ENCODE measurements around the gene VWF. TPM values are rescaled to one million over a fixed set of nuclear protein-coding genes. Genes with fewer than 3 reads are reported as not detected.

The VWF gene
- total RNA-seq, 2 donors from 2014 or later: 248 to 476 TPM

- Mint-ChIP-seq H3K9me3 (no peaks in the 10 kb centered on the region), H3K4me3 (no peak overlapping the region), H3K4me1 (peaks cover 4% of the 10 kb centered on the region), H3K36me3 (ENCODE audit: low read depth) (peaks cover 82% of the 10 kb centered on the region), H3K27ac (no peak overlapping the region), H3K27me3 (ENCODE audit: insufficient read depth) (no peaks in the 10 kb centered on the region)
- Histone ChIP-seq H3K4me1 (ENCODE audit: control insufficient read depth, insufficient read depth, low read length) (no peaks in the 10 kb centered on the region), H3K9me3 (ENCODE audit: control insufficient read depth, low read length) (no peaks in the 10 kb centered on the region), H3K36me3 (ENCODE audit: control insufficient read depth, insufficient read depth, low read length) (peaks cover 15% of the 10 kb centered on the region), H3K4me3 (ENCODE audit: low read length) (no peak overlapping the region), H3K9ac (ENCODE audit: extremely low read depth, low read length, poor library complexity, severe bottlenecking) (no peak overlapping the region), H3K27me3 (ENCODE audit: control insufficient read depth, insufficient read depth, low read length, poor library complexity, severe bottlenecking) (no peaks in the 10 kb centered on the region), H3K27ac (ENCODE audit: low read depth, low read length) (no peak overlapping the region)
- DNase-seq: no peak
- 96% methylated on average over 21 to 28 of the region's 28 CpGs for WGBS, 2 experiments (ENCODE audit: insufficient coverage in 1 of 2, insufficient read length in 1 of 2)
- TF ChIP-seq CTCF (conservative IDR thresholded peaks at IDR 0.05): no peak
These were observed 47.4 kb downstream of the VWF start for GRCh38 chr12:6076776-6077691.

GRCh38 chr12:6076346-6076745 is 48.1 kb downstream of the VWF start:
- no peak overlapping the region for H3K4me3 ChIP-seq (ENCODE audit: low read length)
- no peaks in the 10 kb centered on the region for H3K27me3 Mint-ChIP-seq (ENCODE audit: insufficient read depth)
- H3K9ac ChIP-seq (ENCODE audit: extremely low read depth, low read length, poor library complexity, severe bottlenecking): no peak overlapping the region
- no peak for DNase-seq
- no peak overlapping the region for H3K4me3 Mint-ChIP-seq
- H3K36me3 ChIP-seq (ENCODE audit: control insufficient read depth, insufficient read depth, low read length): peaks cover 15% of the 10 kb centered on the region
- no peaks in the 10 kb centered on the region for H3K9me3 Mint-ChIP-seq
- TF ChIP-seq CTCF (conservative IDR thresholded peaks at IDR 0.05): no peak
- H3K27ac Mint-ChIP-seq: no peak overlapping the region
- peaks cover 11% of the 10 kb centered on the region for H3K4me1 Mint-ChIP-seq
- H3K36me3 Mint-ChIP-seq (ENCODE audit: low read depth): peaks cover 86% of the 10 kb centered on the region
- no peak overlapping the region for H3K27ac ChIP-seq (ENCODE audit: low read depth, low read length)
- WGBS, 2 experiments (ENCODE audit: insufficient coverage in 1 of 2, insufficient read length in 1 of 2): 95 to 97% methylated on average over 4 of the region's 4 CpGs
- no peaks in the 10 kb centered on the region for H3K27me3 ChIP-seq (ENCODE audit: control insufficient read depth, insufficient read depth, low read length, poor library complexity, severe bottlenecking)
- no peaks in the 10 kb centered on the region for H3K4me1 ChIP-seq (ENCODE audit: control insufficient read depth, insufficient read depth, low read length)
- no peaks in the 10 kb centered on the region for H3K9me3 ChIP-seq (ENCODE audit: control insufficient read depth, low read length)

- H3K4me3 ChIP-seq (ENCODE audit: low read length): no peak overlapping the region
- H3K27me3 Mint-ChIP-seq (ENCODE audit: insufficient read depth): no peaks in the 10 kb centered on the region
- peaks cover 86% of the 10 kb centered on the region for H3K36me3 Mint-ChIP-seq (ENCODE audit: low read depth)
- 78 to 89% methylated on average over 18 to 31 of the region's 31 CpGs for WGBS, 2 experiments (ENCODE audit: insufficient coverage in 1 of 2, insufficient read length in 1 of 2)
- no peak overlapping the region for H3K9ac ChIP-seq (ENCODE audit: extremely low read depth, low read length, poor library complexity, severe bottlenecking)
- H3K4me1 ChIP-seq (ENCODE audit: control insufficient read depth, insufficient read depth, low read length): no peaks in the 10 kb centered on the region
- H3K27ac ChIP-seq (ENCODE audit: low read depth, low read length): no peak overlapping the region
- DNase-seq: peak; percentile 67
- H3K4me3 Mint-ChIP-seq: no peak overlapping the region
- H3K27me3 ChIP-seq (ENCODE audit: control insufficient read depth, insufficient read depth, low read length, poor library complexity, severe bottlenecking): no peaks in the 10 kb centered on the region
- H3K9me3 Mint-ChIP-seq: no peaks in the 10 kb centered on the region
- H3K36me3 ChIP-seq (ENCODE audit: control insufficient read depth, insufficient read depth, low read length): peaks cover 26% of the 10 kb centered on the region
- H3K27ac Mint-ChIP-seq: no peak overlapping the region
- peaks cover 20% of the 10 kb centered on the region for H3K4me1 Mint-ChIP-seq
- TF ChIP-seq CTCF (conservative IDR thresholded peaks at IDR 0.05): peak; percentile 29
- H3K9me3 ChIP-seq (ENCODE audit: control insufficient read depth, low read length): no peaks in the 10 kb centered on the region
These were observed 49.4 kb downstream of the VWF start for GRCh38 chr12:6074979-6075585.
